HFFc6 (cell line): ENCODE results near the gene SULF2. TPM values are rescaled to one million over a fixed set of nuclear protein-coding genes. Genes with fewer than 3 reads are reported as not detected.

ENCODE experiments used
- DNase-seq: peaks from one replicate; pipeline ENCODE4 v3.0.0-alpha.2; 2018
- H3K27ac Mint-ChIP-seq: 2 replicates; pipeline ENCODE4 v1.8.0; 2020; ENCODE audit warnings: mild to moderate bottlenecking, mixed read lengths
- H3K27me3 Mint-ChIP-seq: 2 replicates; pipeline ENCODE4 v1.8.0; 2021; ENCODE audit warnings: mild to moderate bottlenecking, moderate library complexity, mixed read lengths; ENCODE audit not compliant: insufficient read depth
- H3K36me3 Mint-ChIP-seq: 2 replicates; pipeline ENCODE4 v1.8.0; 2021; ENCODE audit warnings: low read depth, mixed read lengths
- H3K4me1 Mint-ChIP-seq: 2 replicates; pipeline ENCODE4 v1.8.0; 2020; ENCODE audit warnings: low read depth, mixed read lengths
- H3K4me3 Mint-ChIP-seq: 2 replicates; pipeline ENCODE4 v1.8.0; 2020; ENCODE audit warnings: mild to moderate bottlenecking, moderate library complexity, mixed read lengths
- H3K9me3 Mint-ChIP-seq: 2 replicates; pipeline ENCODE4 v1.8.0; 2020; ENCODE audit warnings: mild to moderate bottlenecking, mixed read lengths
- CTCF ChIP-seq: fragments of 200-600 bp; sonication (generic); IDR thresholded peaks from 2 replicates; pipeline ENCODE4 v1.5.0; 2021; ENCODE audit warnings: antibody characterized with exemption, mild to moderate bottlenecking
- total RNA-seq, 6 experiments: library from RNA; stranded (reverse); fragmentation: NEBNext Ultra II Directional; extraction: Animal tissue kit (Norgen Biotek cat#: 25700); gene quantifications; 2 replicates in 1 of 6; 3 replicates in 5 of 6; pipeline ENCODE4 v1.2.3, GENCODE V29; 2021

The SULF2 gene
- total RNA-seq, 6 experiments from 2014 or later, result 0.23 to 1.3 (median 0.33) TPM

DNA sequence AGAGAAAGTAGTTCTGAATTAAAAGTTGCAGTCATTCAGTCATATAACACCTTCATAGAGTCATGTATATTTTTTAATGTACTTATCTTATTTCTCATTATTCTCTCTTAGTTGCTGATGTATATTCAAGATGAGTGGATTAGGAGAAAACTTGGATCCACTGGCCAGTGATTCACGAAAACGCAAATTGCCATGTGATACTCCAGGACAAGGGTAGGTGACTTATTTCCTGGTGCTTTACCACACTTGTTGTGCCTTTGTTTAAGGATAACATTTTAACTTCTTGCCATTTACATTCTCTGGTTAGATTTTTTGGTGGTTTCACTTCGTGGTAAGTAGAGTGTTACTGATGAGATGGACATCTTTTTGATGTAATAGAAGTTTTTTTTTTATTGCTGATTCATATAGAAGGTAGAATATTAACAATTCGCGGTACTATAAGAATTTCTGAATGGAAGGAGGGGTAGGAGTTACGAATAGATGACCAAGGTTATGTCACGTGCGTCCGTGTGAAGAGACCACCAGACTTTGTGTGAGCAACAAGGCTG is 163.1 kb downstream of the SULF2 start:
- no peak for DNase-seq
- Mint-ChIP-seq H3K4me3 (no peak overlapping the region), H3K4me1 (peaks cover 16% of the 10 kb centered on the region), H3K9me3 (no peaks in the 10 kb centered on the region), H3K27me3 (no peaks in the 10 kb centered on the region; the same call in none of the 2 replicates), H3K36me3 (peaks cover 11% of the 10 kb centered on the region), H3K27ac (peak overlapping the region; percentile 33; the same call in 1 of the 2 replicates)
- no peak for TF ChIP-seq CTCF

- DNase-seq, result peak; percentile 71
- peak; percentile 97 for TF ChIP-seq CTCF
- Mint-ChIP-seq H3K9me3 (no peaks in the 10 kb centered on the region), H3K36me3 (peaks cover 6% of the 10 kb centered on the region; the same call in 1 of the 2 replicates), H3K4me1 (peaks cover 16% of the 10 kb centered on the region), H3K27me3 (no peaks in the 10 kb centered on the region; the same call in none of the 2 replicates), H3K27ac (no peak overlapping the region), H3K4me3 (no peak overlapping the region)
Observed at GRCh38 chr20:47620808-47621805, 164.2 kb downstream of the SULF2 start.

GRCh38 chr20:47618479-47618878 is 166.8 kb downstream of the SULF2 start:
- H3K36me3 Mint-ChIP-seq, result peaks cover 6% of the 10 kb centered on the region; the same call in 1 of the 2 replicates
- H3K9me3 Mint-ChIP-seq, result no peaks in the 10 kb centered on the region
- H3K4me1 Mint-ChIP-seq, result peaks cover 16% of the 10 kb centered on the region
- H3K27ac Mint-ChIP-seq, result no peak overlapping the region
- no peak overlapping the region for H3K4me3 Mint-ChIP-seq
- DNase-seq, result no peak
- no peaks in the 10 kb centered on the region; the same call in none of the 2 replicates for H3K27me3 Mint-ChIP-seq
- no peak for TF ChIP-seq CTCF

DNA sequence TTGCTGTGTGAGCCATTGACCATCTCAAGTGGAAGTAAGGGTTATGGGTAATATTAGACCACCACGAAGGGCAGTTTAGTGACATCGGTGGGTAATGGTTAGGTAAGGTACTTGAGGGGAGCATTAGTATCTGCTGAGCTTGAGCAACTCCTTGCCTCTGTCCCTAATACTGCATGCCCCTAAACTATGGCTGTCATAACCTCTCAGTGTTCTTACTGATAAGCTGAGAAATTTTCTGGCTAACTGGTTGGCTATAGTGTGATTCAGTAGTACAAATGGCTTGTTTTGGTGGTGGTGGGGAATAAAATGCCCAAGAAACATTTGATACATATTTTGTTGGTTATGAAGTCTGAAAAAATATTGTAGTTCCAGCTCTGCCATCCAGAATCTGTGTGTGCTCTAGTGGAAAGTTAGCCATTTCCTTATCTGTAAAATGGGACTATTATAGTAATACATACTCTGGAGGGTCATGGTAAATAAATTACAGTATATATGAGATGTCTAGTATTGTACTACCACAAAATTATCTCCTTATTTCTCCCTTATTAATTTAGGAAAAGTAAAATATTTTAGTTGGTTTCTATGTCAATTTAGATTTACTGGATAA is 170.5 kb downstream of the SULF2 start:
- DNase-seq, result no peak
- H3K27ac Mint-ChIP-seq, result no peak overlapping the region
- TF ChIP-seq CTCF, result no peak
- peaks cover 17% of the 10 kb centered on the region for H3K4me1 Mint-ChIP-seq
- no peaks in the 10 kb centered on the region; the same call in 1 of the 2 replicates for H3K27me3 Mint-ChIP-seq
- H3K9me3 Mint-ChIP-seq, result no peaks in the 10 kb centered on the region
- H3K4me3 Mint-ChIP-seq, result no peak overlapping the region
- H3K36me3 Mint-ChIP-seq, result no peaks in the 10 kb centered on the region

DNA sequence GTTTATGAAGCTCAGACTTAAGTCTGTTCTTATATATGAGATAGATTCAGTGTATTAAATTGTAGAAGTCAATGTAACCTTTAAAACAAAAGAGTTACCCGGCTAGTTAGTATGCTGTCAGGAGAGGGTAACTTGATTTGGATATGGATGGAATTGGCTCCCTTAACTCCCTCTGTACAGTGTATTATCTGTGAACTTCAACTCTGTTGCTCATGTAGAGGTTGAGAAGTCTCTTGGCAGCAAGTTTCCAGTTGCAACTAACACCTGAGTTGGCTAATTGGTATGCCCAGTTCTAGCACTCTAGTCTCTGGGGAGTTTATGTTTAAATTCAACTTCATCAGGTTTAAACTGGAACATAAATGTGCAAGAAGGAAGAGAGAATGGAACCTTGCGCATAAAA is 172.6 kb downstream of the SULF2 start:
- no peak for TF ChIP-seq CTCF
- no peak for DNase-seq
- Mint-ChIP-seq H3K27ac (peak overlapping the region; percentile 8; the same call in 1 of the 2 replicates), H3K4me3 (no peak overlapping the region), H3K4me1 (peaks cover 29% of the 10 kb centered on the region), H3K36me3 (no peaks in the 10 kb centered on the region), H3K9me3 (no peaks in the 10 kb centered on the region), H3K27me3 (no peaks in the 10 kb centered on the region; the same call in 1 of the 2 replicates)
